ENCODE measurements around the gene NCAPG2.
"Not testable (repeated sequence)": the region's sequence is repeated elsewhere in the genome, so short reads cannot be mapped to it uniquely, and the experiment has no call there.

Gene NCAPG2

GRCh38 chr7:158633055-158633956 lies 71.3 kb downstream of the NCAPG2 start:
- H3K36me3 Mint-ChIP-seq (ENCODE audit: low read depth) = peaks cover 26% of the 10 kb centered on the region
- no peak overlapping the region for H3K27ac Mint-ChIP-seq
- no peak for TF ChIP-seq CTCF (IDR thresholded peaks at IDR 0.05; ENCODE audit: unreplicated experiment in 3 of 3)
- no peak overlapping the region for H3K4me3 Mint-ChIP-seq
- H3K9me3 Mint-ChIP-seq = no peaks in the 10 kb centered on the region
- H3K27me3 Mint-ChIP-seq (ENCODE audit: low read depth) = no peaks in the 10 kb centered on the region
- H3K4me1 Mint-ChIP-seq = no peaks in the 10 kb centered on the region

GRCh38 chr7:158631574-158632195 lies 72.9 kb downstream of the NCAPG2 start:
- peaks cover 31% of the 10 kb centered on the region for H3K36me3 Mint-ChIP-seq (ENCODE audit: low read depth)
- no peak for TF ChIP-seq CTCF (IDR thresholded peaks at IDR 0.05; ENCODE audit: unreplicated experiment in 3 of 3)
- H3K4me3 Mint-ChIP-seq = no peak overlapping the region
- no peaks in the 10 kb centered on the region for H3K4me1 Mint-ChIP-seq
- no peaks in the 10 kb centered on the region for H3K27me3 Mint-ChIP-seq (ENCODE audit: low read depth)
- H3K9me3 Mint-ChIP-seq = no peaks in the 10 kb centered on the region
- no peak overlapping the region for H3K27ac Mint-ChIP-seq

- peaks cover 36% of the 10 kb centered on the region for H3K36me3 Mint-ChIP-seq (ENCODE audit: low read depth)
- not testable (repeated sequence) for H3K4me1 Mint-ChIP-seq; H3K9me3 Mint-ChIP-seq; H3K4me3 Mint-ChIP-seq; H3K27ac Mint-ChIP-seq; H3K27me3 Mint-ChIP-seq (ENCODE audit: low read depth)
Observed at GRCh38 chr7:158626289-158626688, 78.3 kb downstream of the NCAPG2 start.

GRCh38 chr7:158623241-158623640 lies 81.4 kb downstream of the NCAPG2 start:
- H3K4me1 Mint-ChIP-seq = no peaks in the 10 kb centered on the region
- no peak for TF ChIP-seq CTCF (IDR thresholded peaks at IDR 0.05; ENCODE audit: unreplicated experiment in 3 of 3)
- no peaks in the 10 kb centered on the region for H3K9me3 Mint-ChIP-seq
- no peak overlapping the region for H3K27ac Mint-ChIP-seq
- H3K36me3 Mint-ChIP-seq (ENCODE audit: low read depth) = peaks cover 19% of the 10 kb centered on the region
- H3K27me3 Mint-ChIP-seq (ENCODE audit: low read depth) = no peaks in the 10 kb centered on the region
- H3K4me3 Mint-ChIP-seq = no peak overlapping the region

- no peak overlapping the region for H3K4me3 Mint-ChIP-seq
- H3K36me3 Mint-ChIP-seq (ENCODE audit: low read depth) = peaks cover 9% of the 10 kb centered on the region
Observed at GRCh38 chr7:158620839-158621441, 83.7 kb downstream of the NCAPG2 start.

More at GRCh38 chr7:158620839-158621441, 83.7 kb downstream of the NCAPG2 start:
- TF ChIP-seq CTCF (IDR thresholded peaks at IDR 0.05; ENCODE audit: unreplicated experiment in 3 of 3) = no peak
- Mint-ChIP-seq H3K4me1 (no peaks in the 10 kb centered on the region), H3K27me3 (ENCODE audit: low read depth) (no peaks in the 10 kb centered on the region), H3K27ac (no peak overlapping the region), H3K9me3 (no peaks in the 10 kb centered on the region)

Measured in nephron (organoid).